K562 treated with DMSO at 1 percent for 4 hours (cell line): ENCODE results near the gene MESP1. TPM values are rescaled to one million over a fixed set of nuclear protein-coding genes. Genes with fewer than 3 reads are reported as not detected.

ENCODE experiments used
- total RNA-seq: library from RNA; unstranded; fragments of 300-600 nt; gene quantifications from 2 replicates; pipeline ENCODE4 v1.2.3, GENCODE V29; 2022; ENCODE audit not compliant: insufficient read depth

Gene MESP1
- 0.42 TPM in 1 of 2 replicates, not detected in the other for total RNA-seq

GRCh38 chr15:89750560-89751542 is at the start of gene MESP1:
TSS of gene MESP1 (minus strand) at chr15:89751249. CDS start at chr15:89751231, 18 bp downstream.

GRCh38 chr15:89776274-89777072 is 25.4 kb upstream of the MESP1 start, which contains the start of gene MESP2:
TSS of gene MESP2 (plus strand) at chr15:89776332. CDS start at chr15:89776358, 26 bp downstream.

Other genes with a start within 250 kb of the MESP1 start
- gene TICRR, start 175.8 kb downstream of the MESP1 start, total RNA-seq = 10.8 and 12.2 TPM in 2 replicates
- 0.52 and 0.68 TPM in 2 replicates for gene KIF7, start 95.8 kb downstream of the MESP1 start, total RNA-seq
- not detected in 2 replicates for gene PLIN1, start 71.9 kb downstream of the MESP1 start, total RNA-seq
- not detected in 2 replicates for gene PEX11A, start 60.5 kb downstream of the MESP1 start, total RNA-seq
- not detected in 2 replicates for gene WDR93, start 60.4 kb downstream of the MESP1 start, total RNA-seq
- gene MESP2, start 25.1 kb upstream of the MESP1 start, total RNA-seq = not detected in 2 replicates
- 5.4 and 6.8 TPM in 2 replicates for gene ANPEP, start 63.6 kb upstream of the MESP1 start, total RNA-seq
- gene AP3S2, start 142.7 kb upstream of the MESP1 start, total RNA-seq = 17.4 and 34.1 TPM in 2 replicates
- gene ARPIN, start 161.7 kb upstream of the MESP1 start, total RNA-seq = not detected in 2 replicates